CD4-positive, alpha-beta T cell treated with Interleukin-17A for 1 hour (primary cell): ENCODE results near the gene CAMTA1.

Experiments
- DNase-seq: peaks from one replicate; pipeline ENCODE4 v3.0.0-alpha.2; 2020

CAMTA1 gene

DNA sequence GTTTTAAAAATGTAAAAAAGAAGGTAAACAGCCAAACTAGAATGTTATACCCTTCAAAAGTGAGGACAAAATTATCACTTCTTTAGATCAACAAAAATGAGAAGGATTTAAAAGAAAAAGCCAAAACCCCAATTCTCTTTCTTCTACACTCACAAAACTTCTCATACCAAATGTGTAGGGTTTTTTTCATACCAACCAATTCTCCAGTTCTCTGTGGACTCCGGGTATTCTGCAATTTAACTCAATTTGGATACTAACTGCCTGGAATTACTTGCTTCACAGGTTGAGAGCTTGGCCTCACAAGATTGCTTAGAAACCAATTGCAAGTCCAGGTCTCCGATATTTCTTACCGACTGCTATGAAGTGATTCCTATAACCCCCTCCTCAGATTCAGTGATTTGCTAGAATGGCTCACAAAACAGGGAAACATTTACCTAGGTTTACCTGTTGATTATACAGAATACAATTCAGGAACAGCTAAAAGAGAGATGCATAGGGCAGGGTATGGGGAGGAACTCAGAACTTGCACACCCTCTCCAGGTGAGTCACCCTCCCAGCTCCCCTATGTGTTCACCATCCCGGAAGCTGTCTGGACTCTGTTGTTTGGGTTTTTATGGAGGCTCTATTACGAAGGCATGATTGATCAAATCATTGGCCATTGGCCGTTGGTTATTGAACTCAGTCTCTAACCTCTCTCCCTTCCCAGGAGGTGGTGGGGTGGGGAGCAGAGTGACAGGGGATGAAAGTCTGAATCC is 67.1 kb downstream of the CAMTA1 start:
- DNase-seq, result no peak

DNA sequence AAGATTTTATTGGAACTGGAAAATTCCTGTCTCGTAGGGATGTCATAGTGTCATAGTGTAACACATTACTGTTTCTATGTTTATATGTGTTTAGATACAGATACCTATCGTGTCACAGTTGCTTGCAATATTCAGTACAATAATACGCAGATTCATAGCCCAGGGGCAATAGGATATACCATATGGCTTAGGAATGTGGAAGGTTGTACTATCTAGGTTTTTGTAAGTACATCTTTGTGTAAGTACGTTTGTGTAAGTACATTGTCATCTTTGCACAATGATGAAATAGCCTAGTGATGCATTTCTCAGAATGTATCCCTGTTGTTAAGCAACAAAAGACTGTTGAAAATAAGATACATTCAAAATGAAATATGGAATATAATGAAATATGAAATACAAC is 68.9 kb downstream of the CAMTA1 start:
- DNase-seq, result no peak

DNA sequence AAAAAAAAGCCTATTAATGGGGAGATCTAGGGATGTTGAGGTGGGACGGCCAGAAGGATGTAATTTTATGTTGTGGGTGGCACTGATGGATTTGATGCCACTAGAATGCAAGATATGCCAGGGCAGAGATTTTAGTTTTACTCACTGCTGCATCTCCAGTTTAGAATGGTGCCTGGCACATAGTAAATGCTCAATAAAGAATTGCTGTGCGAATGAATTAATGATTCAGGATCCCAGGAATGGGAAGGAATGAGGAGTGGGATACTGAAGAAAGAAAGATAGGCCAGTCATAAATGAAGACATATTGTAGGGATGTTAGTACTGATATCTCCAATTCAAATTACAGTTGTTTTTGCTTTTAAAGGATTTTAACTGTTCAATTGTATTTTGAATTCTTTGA is 72.6 kb downstream of the CAMTA1 start:
- DNase-seq, result no peak

DNA sequence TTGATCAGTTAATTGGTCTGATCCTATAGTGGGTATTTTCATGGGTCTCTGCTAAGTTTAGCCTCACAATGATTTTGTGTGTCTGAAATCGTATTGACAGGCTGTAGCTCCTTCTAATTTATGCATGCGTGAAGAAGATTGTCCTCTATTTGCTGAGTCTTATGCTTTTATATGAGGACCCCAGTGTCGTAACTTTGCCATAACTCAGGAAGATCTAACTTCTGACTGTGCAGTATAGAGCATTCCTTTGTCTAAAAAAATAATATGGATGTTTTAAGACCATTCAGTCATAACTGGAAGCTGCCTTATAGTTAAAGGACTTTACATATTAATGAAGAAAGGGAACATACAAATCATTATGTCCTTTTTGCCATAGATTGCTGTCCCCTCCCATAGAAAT is 73.3 kb downstream of the CAMTA1 start:
- DNase-seq, result no peak

DNA sequence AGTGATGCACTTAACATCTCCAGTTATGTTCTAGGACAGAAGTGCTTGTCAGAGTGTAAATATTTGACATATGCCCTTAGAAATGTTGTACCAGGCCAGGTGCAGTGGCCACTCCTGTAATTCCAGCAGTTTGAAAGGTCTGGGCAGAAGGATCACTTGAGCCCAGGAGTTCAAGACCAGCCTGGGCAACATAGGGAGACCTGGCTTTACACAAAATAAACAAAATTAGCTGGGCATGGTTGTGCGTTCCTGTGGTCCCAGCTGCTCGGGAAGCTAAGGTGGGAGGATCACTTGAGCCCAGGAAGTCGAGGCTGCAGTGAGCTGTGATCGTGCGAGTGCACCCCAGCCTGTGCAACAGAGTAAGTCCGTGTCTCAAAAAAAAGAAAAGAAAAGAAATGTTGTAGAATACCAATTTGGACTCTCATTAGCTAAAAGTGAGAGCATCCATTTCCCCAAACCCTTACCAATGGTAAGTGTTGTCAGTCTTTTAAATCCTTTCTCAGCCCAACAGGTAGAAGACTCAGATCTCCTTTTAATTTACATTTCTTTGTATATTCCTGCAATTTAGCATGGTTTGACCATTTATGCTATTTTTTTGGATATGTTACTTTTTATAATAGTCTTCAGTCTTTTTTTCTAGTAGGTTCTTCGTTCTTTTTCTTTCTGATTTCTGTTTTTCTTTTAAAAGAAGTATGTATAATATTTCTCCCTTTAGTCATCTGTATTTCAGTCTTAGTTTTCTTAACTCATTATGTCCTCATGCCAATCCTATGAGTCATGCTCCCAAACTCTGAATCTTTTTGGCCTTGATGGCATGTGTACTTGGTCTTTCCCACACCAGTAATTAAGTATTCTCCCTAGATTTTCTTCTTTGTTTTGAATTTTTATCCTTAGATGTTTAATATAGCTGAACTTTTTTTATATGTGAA is 74.4 kb downstream of the CAMTA1 start:
- DNase-seq, result no peak

DNA sequence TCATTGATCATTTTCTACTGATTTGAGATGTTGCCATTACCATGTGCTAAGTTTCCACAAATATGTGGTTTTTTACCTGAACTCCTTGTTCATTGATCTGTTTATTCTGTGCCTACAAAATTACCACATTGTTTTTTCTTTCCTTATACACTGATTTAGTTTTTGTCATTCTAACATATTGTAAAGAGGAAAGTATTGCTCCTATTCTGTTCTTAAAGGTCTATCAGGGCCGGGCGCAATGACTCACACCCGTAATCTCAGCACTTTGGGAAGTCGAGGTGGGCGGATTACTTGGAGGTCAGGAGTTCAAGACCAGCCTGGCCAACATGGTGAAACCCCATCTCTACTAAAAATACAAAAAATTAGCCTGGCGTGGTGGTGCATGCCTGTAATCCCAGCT is 75.1 kb downstream of the CAMTA1 start:
- no peak for DNase-seq

DNA sequence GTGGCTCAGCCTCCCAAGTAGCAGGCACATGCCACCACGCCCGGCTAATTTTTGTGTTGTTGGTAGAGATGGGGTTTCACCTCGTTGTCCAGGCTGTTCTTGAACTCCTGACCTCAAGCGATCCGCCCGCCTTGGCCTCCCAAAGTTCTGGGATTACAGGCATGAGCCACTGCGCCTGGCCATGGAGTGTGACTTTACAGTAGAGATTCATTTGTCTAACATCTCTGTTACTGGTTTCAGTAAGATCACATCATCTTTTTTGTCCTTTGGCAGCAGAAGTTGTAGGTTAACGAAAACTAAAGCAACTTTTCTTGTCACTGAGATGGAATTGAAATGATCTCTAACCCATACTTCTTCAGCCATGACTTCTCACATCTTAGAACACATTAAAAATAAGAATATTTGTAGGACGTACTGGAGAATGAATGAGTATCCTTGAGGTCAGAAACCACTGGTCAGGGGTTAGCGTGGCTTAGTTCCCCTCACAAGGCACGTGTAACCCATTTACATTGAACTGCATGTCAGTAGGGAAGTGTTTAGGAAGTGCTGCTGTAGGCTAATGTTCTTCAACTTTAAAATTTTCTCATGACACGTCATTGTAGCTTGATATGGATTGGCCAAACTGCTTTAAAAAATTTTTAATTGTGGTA is 75.9 kb downstream of the CAMTA1 start:
- no peak for DNase-seq

DNA sequence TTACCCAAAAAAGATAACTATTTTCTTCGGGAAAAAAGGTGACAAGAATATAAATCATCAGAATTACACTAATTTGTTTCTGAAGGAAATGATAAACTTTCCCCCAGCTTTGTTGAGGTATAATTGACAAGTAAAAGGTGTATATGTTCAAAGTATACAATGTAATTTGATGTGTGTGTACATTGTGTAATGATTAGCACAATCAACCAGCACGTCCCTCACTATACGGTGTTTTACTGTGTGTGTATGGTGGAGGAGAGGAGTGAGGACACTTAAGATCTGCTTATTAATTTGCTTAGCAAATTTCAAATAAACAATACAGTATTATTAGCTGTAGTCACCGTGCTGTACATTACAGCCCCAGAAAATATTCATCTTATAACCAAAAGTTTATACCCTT is 77.7 kb downstream of the CAMTA1 start:
- DNase-seq, result no peak

DNA sequence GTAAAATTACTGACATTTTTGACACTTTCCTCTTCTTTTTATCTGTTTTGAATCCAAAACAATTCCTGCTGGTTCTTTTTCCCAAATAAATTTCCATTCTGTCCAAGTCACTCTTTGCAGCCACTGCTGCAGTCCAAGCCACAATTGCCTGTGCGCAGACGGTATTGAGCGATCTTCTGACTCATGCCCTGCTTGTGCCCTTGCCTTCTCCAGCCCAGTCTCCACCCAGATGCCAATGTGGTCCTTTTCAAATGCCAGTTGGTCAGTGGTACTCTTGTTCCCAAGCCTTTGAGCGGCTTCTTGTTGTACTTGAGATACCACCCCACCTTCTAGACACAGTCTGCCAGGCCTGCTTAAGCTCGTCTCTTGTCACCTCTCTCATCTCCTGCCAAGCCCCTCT is 78.9 kb downstream of the CAMTA1 start:
- no peak for DNase-seq

DNA sequence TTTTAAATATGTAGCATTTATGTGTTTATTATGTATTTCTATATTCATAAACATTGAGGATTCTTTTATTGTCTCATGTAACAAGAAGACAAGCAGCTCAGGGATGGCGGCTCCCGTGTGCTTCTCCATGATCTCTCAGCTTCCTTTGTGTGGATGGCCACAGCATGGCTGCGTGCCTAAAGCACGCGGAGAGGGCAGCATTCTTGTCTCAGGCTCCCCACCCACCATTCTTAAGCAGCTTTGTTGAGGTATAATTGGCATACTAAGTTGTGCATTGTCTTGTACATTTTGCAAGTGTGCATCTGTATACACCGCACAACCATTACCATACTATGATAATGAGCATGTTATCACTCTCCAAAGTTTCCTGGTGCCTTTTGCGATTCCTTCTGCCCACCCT is 81.6 kb downstream of the CAMTA1 start:
- DNase-seq, result no peak

DNA sequence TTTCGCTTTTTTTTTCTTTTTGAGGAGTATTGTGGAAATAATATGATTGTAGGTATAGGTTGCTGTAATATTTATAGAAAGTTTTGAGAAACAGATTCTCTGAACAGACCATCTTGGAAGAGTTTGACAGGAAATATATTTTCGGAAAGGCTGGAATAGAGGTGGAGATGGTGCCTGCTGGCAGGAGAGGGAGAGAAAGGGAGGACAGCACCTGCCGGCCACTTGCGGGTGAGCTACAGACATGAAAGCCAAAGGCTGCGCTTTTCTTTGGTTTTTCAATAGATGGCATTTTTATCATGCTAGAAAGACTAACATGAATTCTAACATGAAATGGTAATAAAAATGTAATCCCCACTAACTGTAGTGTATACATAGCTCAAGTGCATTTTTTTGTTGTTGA is 82.1 kb downstream of the CAMTA1 start:
- DNase-seq, result no peak

DNA sequence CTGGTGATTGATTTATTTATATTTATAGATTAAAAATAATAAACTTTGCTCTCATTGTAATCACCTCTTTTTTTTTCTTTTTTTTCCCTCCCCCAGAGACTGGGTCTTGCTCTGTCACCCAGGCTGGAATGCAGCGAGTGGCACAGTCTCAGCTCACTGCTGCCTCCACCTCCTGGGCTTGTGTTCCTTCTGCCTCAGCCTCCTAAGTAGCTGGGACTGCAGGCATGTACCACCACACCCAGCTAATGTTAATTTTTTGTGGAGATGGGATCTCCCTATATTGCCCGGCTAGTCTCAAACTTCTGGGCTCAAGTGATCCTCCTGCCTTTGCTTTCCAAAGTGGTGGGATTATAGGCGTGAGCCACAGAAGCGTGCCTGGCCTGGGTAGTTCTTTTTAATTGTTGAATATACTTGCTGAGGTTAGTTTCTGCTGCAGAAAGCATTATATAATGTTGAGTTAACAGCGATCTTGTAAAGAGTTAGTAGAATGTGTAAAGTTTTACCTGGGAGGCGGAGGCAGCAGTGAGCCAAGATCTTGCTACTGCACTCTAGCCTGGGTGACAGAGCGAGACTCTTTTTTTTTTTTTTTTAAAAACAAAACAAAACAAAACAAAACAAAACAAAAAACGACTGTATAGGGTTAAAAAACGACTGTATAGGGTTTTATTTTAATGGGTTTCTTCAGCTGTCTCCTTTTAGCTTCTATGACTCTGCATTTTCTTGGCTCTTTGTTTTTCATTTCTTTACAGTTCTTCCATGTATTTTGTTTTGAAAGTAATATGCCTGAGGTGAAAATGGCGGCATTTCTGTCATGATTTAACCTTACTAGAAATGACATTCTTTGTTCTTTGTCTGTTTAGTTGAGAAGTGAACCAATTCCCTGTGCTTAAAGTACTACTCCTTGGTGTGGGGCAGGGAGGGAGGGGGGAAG is 82.7 kb downstream of the CAMTA1 start:
- DNase-seq, result no peak

DNA sequence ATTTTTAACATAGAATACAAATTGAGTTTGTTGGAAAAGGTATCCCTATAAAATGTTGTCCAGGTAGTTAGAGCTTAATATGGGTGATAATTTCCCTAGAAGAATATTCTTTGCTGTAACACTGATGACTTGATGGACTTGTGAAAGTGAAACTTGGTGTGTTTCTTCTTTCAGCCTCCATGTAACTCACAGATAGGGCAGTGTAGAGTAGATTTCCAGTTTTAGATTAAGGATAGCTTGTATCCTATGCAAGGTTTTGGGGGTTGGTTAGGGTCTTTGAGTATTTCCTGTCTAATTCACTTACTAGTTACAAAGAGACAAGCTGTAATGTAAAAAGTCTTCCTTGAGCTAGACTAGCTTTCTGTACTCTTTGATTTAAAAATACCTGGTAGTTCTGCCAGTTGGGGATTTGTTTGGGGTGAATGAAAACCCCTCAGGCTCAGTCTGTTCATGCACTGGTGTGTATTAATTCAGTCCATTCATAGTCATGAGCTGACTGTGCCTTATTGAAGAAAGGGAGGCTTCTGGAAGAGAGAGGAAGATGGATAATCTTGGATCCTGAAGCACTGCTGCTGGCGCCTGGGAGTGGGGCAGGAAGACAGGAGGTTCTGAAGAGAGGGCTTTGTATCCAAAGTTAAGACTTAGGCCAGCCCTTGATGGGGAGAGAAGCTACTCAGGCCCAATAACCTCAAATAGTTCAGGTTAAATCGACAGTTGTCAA is 83.6 kb downstream of the CAMTA1 start:
- DNase-seq, result no peak

DNA sequence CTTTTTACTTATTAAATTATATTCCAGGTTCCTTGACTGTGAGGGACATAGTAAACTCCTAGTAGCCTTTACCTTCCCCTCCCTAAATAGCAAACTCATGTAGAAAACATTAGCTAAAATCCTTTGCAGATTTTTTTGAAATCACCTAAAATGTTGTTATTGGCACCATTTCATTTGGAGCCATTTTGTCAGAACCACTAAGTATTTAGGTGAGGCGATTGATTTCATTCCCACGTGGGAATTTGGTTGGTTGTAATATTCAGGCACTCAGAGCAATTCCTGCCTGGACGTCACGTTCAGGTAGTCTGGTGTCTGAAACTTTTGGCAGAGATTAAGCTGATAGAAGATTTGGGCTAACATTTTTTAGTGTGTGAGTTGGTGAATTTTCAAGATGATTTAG is 84.3 kb downstream of the CAMTA1 start:
- DNase-seq, result no peak

DNA sequence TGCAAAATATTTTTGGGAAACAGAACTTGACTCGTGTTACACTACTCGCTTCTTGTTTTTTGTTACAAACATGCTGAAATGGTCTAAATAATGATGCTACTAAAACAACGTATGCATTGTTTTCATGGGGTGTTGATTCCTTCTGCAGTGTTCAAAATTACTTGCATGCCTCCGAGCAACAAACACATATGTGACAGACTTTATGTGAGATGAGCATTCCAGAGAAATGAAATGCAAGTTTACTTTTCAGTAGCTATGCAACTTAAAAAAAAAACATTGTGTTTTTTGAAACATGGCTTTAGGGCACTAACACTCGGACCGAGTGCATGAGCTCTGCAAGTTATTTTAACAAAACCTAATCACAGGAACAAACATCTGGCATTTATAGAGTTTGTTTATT is 84.8 kb downstream of the CAMTA1 start:
- no peak for DNase-seq

DNA sequence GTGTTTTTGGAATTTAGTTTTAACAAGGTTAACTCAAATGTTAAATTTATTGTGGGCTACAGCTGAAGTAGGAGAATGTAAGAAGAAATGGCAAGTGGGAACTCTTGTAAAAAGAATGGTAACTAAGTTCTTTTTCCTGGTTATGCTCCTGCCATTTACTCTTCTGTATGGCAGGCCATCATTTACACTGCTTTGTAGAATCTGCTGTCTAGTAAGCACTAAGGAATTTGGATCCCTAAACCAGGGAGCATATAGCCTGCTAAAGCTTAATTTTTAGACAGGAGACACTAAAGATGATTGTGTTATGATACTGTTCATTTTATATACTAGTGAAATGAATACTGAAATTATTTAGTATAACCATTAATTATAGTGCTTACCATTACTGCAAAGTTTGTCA is 85.3 kb downstream of the CAMTA1 start:
- no peak for DNase-seq

DNA sequence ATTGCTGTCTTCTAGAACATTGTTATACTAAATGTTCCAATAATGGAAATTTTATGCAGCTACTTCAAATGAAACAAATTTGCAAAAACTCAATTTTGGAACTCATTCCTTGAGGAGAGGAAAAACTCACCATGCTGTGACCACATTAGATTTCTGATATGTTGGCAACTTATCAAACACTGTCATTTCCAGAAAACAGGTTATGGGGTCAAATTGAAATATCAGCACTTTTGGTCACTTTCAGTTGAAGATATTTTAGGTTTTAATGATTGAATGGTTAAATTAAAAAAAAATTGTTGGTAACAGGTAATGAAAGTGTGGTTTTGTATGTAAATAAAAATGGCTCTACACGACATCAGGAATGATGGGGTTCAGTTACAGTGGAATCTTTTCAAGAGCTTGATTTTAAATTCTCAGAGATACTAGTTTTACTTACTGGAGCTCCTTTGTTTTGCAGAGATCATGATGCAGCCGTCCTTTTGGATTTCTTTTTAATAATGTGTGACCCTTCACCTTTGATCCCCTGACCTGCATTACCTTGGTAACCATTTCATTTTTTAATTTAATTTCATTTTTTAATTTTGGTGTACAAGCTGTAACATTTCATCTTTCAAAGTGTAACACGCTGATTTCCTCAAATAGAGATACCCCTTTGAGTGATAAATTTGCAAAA is 86.2 kb downstream of the CAMTA1 start:
- DNase-seq, result no peak

DNA sequence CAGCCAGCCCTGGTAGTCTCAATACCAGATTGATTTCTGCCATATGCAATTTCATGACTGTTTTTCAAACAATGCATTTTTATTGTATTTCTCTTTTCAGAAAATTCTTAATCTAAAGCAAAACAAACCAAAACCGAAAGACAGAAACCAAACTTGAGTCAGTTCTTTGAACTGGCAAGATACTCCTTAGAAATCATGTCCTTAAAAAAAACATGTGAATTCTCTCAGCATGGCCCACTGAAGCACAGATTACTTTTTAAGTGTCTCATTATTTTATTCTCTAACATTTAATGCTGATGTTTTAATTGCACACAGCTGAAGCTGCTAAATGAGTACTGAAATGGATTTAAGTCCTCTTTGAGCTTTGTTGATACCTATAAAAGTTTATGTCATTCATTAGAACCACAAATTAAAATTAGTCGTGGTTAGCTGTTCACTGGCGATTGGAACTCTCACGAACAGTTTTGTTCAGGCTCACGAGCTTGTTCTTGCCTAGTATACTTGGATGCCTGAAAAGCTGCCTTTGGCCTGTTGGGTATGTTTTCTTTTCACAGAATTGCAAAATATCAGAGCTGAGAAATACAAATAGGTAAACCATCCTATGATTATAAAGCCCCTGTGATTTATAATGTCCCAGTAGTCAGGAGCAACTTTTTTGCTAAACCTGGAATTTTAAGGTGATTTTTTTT is 87.5 kb downstream of the CAMTA1 start:
- DNase-seq, result no peak

DNA sequence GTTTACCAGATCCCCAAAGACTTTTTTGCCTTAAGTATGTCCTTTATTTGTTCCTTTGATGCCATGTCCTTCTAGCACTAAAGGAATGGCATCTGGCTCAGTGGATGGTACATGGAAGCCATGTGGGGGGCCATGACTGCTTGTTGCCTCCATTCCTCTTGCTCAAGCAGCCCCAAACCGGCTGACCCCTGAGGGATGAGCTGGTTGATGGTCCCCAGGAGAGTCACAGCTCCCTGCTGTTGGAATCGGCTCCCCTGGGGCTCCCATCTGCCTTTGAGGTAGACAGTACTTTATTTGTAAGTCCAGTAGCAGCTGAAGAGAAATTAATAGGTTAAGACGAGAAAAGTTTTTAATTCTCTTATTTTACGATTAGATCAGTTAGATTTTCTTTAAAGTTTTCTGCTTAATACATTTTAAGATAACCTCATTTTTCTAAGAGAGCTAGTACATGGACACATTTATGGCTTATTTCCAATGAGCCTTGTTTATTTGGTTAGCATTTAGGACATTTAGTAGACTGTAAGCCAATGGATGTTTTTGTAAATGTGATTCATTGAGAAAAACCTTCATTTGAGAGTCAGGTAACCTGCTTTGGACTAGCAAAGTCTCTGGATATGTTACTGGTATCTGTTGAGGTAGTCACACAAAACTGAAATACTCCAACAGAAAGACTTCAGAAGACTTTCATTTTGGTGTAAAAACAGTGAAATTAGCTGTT is 88.2 kb downstream of the CAMTA1 start:
- DNase-seq, result no peak

DNA sequence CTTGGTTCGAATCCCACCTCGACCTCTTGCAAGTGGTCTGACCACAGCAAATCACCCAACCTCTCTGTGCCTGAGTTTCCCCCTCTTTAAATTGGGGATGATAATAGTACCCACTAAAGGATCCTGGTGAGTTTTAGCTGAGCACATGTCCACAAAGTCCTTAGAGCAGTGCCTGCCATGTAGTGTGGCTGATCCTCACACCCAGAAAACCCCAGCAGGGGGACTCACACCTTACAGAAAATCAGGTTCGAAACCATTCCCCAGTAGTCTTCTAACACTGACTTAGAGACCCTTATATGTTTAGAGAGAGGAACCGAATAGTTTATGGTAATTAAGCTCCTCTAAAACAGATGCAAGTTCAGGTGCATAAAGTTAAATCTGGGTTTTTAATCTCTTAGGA is 89.0 kb downstream of the CAMTA1 start:
- DNase-seq, result no peak
